ENCODE measurements around the gene ARNT2.

Gene ARNT2

DNA sequence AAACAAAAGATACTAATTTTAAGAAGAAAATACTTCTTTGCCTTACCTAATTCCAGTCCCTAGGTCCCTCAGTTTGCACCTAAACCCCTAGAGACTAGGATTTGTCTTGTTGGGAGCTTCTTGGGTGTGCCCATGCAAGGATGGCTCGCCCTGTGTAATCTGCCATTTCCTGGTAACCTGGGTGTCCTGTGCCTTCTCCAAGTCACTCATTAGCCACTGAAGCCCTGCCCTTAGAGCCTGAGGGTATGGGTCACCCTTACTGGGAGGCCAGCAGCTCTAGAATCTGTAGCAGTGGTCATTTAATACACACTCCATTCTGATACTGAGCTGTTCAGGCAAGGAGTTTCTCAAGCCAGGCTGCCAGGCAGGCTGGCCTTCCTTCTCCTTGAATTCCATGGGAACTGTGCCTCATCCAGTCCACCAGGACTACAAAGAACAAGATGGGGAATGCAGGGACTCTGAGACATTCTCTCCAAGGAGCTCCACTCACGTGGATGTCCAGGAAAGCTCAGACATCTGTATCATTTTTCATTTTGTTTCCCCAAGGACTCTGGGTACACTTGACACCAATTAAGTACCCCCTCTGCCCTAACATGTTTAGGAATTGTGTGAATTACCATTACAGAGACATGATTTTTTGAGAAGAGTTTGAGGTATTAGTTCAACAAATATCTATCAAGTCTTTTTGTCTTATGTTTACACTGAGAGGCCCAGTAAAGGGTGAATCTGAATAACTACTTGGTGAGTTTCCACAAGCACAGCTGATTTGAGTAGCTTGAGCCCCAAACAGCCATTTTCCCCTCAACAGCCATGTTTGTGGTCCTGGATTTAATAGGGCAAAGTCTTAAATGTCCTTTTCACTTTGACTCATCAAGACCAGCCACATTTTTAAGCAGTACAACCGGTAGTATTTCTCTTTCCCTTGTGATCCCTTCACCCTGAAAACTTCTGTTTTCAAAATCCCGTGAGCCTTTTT is 52.6 kb downstream of the ARNT2 start:
- H3K4me3 ChIP-seq (ENCODE audit: low read length), result no peak overlapping the region
- TF ChIP-seq, protein P1, sequence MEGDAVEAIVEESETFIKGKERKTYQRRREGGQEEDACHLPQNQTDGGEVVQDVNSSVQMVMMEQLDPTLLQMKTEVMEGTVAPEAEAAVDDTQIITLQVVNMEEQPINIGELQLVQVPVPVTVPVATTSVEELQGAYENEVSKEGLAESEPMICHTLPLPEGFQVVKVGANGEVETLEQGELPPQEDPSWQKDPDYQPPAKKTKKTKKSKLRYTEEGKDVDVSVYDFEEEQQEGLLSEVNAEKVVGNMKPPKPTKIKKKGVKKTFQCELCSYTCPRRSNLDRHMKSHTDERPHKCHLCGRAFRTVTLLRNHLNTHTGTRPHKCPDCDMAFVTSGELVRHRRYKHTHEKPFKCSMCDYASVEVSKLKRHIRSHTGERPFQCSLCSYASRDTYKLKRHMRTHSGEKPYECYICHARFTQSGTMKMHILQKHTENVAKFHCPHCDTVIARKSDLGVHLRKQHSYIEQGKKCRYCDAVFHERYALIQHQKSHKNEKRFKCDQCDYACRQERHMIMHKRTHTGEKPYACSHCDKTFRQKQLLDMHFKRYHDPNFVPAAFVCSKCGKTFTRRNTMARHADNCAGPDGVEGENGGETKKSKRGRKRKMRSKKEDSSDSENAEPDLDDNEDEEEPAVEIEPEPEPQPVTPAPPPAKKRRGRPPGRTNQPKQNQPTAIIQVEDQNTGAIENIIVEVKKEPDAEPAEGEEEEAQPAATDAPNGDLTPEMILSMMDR (conservative IDR thresholded peaks at IDR 0.05; ENCODE audit: low read length), result no peak
- DNase-seq (ENCODE audit: low read depth), result peak; percentile 45

DNA sequence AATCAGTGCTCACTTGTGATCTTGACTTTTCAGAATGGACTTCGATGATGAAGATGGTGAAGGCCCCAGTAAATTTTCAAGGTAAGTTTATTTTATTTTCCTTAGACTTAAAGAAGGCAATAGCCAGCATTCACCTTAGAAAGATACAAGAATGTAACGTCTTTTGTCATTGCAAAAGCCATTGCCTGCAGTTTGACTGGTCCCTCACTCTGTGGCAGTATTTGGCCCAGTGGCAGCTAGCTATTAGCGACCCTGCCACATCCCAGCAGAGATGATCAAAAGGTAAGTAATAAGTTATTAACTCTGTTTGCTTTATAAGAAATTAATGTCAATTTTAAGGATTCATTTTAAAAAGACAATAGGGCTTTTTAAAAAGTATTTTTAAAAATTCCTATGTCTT is 53.7 kb downstream of the ARNT2 start:
- no peak for DNase-seq (ENCODE audit: low read depth)
- no peak overlapping the region for H3K4me3 ChIP-seq (ENCODE audit: low read length)
- TF ChIP-seq, protein P1 (conservative IDR thresholded peaks at IDR 0.05; ENCODE audit: low read length), result no peak

DNA sequence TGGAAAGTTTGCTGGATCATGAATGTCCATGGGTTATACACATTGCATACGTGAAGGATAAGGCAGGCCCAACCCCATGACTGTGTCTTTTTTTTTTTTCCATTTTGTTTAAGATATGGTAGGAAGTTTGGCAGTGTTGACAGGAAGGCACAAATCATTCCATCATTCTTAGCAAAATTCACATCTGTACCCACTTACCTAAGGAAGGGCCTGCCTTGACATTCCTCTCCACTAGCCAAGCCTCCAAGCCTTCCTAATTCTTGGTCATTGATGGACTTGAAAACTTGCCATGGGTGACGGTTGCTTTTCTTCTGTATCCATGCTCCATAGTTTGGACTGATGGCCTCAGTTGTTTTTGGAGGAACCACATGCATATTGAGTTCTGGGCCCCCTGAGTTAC is 54.4 kb downstream of the ARNT2 start:
- TF ChIP-seq, protein P1 (conservative IDR thresholded peaks at IDR 0.05; ENCODE audit: low read length), result no peak
- H3K4me3 ChIP-seq (ENCODE audit: low read length), result no peak overlapping the region
- DNase-seq (ENCODE audit: low read depth), result no peak

DNA sequence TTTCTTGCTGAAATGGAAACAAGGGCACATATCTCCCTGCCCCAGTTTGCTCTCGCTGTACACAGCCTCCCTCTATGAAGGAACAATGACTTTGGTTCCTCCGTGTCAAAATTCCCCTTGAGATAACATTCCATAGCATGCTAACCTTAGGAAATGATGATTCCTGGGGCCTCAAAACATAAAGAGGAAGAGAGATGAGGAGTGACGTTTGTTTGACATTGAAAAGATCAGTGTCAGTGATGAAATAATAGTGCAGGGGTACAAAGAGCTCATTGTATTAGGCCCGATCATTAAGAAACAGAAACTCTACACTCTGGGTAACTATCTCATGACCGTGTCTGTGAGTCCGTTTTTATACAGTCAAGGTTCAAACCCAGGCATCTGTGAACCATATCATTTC is 55.2 kb downstream of the ARNT2 start:
- TF ChIP-seq, protein P1 (conservative IDR thresholded peaks at IDR 0.05; ENCODE audit: low read length), result no peak
- DNase-seq (ENCODE audit: low read depth), result no peak
- H3K4me3 ChIP-seq (ENCODE audit: low read length), result no peak overlapping the region

DNA sequence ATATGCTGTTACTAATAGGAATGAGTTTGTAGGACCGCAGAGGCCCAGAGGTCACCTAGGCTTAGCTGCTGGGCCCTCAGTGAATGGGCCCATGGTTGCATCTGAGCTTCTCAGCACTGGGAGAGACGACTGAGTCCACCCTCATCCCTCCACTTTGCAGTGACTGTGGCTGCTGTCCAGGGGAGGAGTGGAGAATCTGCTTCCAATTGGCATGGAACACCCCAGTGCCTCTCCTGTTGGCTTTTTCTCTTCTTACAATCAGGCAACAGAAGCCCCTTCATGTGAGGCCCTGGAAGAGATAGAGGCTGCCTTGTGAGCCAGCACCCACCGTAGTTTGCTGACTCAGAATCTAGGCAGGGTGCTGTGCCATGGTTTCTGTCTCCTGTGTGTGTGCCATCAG is 55.6 kb downstream of the ARNT2 start:
- no peak for DNase-seq (ENCODE audit: low read depth)
- TF ChIP-seq, protein P1 (conservative IDR thresholded peaks at IDR 0.05; ENCODE audit: low read length), result no peak
- no peak overlapping the region for H3K4me3 ChIP-seq (ENCODE audit: low read length)

DNA sequence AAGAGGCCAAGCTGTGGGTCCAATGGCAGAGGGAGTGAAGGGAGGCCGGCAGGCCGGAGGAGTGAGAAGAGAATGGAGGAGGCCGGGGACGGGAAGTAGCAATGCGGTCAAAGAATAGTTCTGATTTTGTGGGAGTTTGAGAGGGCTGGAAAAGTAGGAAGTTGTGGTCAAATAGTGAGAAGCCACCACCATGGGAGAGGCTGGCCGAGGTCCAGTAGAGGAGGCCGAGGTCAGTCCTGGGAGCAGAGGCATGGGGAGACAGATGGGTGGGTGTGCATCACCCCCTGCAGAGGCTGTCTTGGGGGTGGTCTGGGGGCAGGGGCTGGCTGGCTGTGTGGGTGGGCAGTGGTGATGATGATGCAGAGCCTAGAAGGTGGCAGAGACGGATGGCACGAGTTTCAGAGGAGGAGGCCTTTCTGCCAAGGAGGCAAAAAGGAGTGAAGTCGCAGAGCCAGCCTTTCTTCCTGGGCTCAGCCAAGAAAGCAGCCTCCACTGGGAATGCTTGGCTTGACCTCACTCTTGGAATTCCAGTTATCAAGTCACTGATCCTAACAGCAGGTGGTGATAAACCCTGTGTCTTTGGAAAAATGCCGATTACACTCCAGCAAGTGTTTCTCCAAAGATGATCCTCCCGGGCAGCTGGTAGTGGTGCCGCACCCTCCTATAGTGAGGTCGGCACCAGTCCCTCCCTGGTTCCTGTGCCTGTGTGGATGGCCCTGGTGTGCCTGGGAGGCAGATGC is 57.3 kb downstream of the ARNT2 start:
- no peak overlapping the region for H3K4me3 ChIP-seq (ENCODE audit: low read length)
- peak; percentile 23 for DNase-seq (ENCODE audit: low read depth)
- TF ChIP-seq, protein P1 (conservative IDR thresholded peaks at IDR 0.05; ENCODE audit: low read length), result 0 out of 2 replicates have a peak, but pooled peaks have one; percentile 5
